Measurements from ENCODE around the gene CTNNA2. TPM values are rescaled to one million over a fixed set of nuclear protein-coding genes. Genes with fewer than 3 reads are reported as not detected.

CTNNA2 gene
- total and polyA plus RNA-seq, 7 experiments from 2014 or later, result not detected

- Histone ChIP-seq H3K27me3 (ENCODE audit: control insufficient read depth in 2 of 2, insufficient read depth in 2 of 2, low read length in 2 of 2) (no peaks in the 10 kb centered on the region), H3K27ac (ENCODE audit: low read depth, low read length) (no peak overlapping the region), H3K9me3 (ENCODE audit: control insufficient read depth in 2 of 3, low read length in 3 of 3) (no peaks in the 10 kb centered on the region), H3K4me1 (ENCODE audit: control insufficient read depth in 2 of 2, insufficient read depth in 2 of 2, low read length in 2 of 2) (no peaks in the 10 kb centered on the region), H3K36me3 (ENCODE audit: control insufficient read depth in 2 of 3, insufficient read depth in 3 of 3, low read length in 3 of 3) (no peaks in the 10 kb centered on the region), H3K4me3 (ENCODE audit: low read length) (no peak overlapping the region)
- no peak overlapping the region for H3K4me3 Mint-ChIP-seq
- H3K27me3 Mint-ChIP-seq, result no peaks in the 10 kb centered on the region
- CTCF ChIA-PET, result no interaction called here
- POLR2A ChIA-PET, result no interaction called here
- intact Hi-C loops (cut with micrococcal nuclease), result no loop called here
- no peaks in the 10 kb centered on the region for H3K4me1 Mint-ChIP-seq
- DNase-seq (no peak), ATAC-seq (no peak)
- H3K27ac Mint-ChIP-seq, result no peak overlapping the region
- peaks cover 0 to 13% (median 2%) of the 10 kb centered on the region in 11 donors for H3K9me3 Mint-ChIP-seq
- no peaks in the 10 kb centered on the region for H3K36me3 Mint-ChIP-seq
These were observed 319.8 kb downstream of the CTNNA2 start for GRCh38 chr2:79832511-79833234.

DNA sequence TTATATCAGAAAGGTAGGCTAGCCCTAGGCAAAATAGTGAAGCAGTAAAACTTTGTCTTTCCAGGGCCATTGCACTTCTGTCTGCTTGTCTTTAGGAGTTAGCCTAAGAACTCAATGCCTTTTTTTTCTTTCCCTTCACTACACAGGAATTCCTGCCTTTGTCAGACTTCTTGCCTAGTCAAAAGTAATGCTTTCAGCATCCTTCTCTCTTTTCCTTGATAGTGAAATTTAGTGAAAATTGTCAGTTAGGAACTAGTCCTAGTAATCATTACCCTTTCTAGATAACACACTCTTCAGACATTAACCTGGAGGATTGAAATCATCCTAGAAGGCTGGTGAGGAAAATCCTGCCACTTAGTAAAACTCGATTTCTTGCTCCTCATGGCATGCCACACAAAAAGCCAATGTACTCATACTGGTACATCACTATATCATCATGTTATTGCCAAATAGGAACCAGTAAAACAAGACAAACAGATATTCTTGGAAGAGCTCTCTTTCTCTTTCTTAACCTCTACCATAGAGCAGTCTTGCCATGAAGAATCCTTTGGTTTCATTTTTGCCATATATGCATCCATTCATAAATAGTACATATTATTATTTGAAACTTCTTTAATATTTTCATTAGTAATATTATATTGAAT lies 320.5 kb downstream of the CTNNA2 start:
- no peaks in the 10 kb centered on the region for H3K4me1 Mint-ChIP-seq
- ATAC-seq (no peak), DNase-seq (no peak)
- POLR2A ChIA-PET, result no interaction called here
- H3K27ac Mint-ChIP-seq, result no peak overlapping the region
- H3K4me1 ChIP-seq (ENCODE audit: control insufficient read depth in 2 of 2, insufficient read depth in 2 of 2, low read length in 2 of 2), result no peaks in the 10 kb centered on the region
- intact Hi-C loops (cut with micrococcal nuclease), result no loop called here
- no peak overlapping the region for H3K27ac ChIP-seq (ENCODE audit: low read depth, low read length)
- peaks cover 0 to 17% (median 2%) of the 10 kb centered on the region in 11 donors for H3K9me3 Mint-ChIP-seq
- H3K4me3 Mint-ChIP-seq, result no peak overlapping the region
- no peaks in the 10 kb centered on the region for H3K9me3 ChIP-seq (ENCODE audit: control insufficient read depth in 2 of 3, low read length in 3 of 3)
- H3K27me3 Mint-ChIP-seq, result no peaks in the 10 kb centered on the region
- H3K4me3 ChIP-seq (ENCODE audit: low read length), result no peak overlapping the region
- CTCF ChIA-PET, result no interaction called here
- no peaks in the 10 kb centered on the region for H3K36me3 Mint-ChIP-seq
- no peaks in the 10 kb centered on the region for H3K36me3 ChIP-seq (ENCODE audit: control insufficient read depth in 2 of 3, insufficient read depth in 3 of 3, low read length in 3 of 3)
- no peaks in the 10 kb centered on the region for H3K27me3 ChIP-seq (ENCODE audit: control insufficient read depth in 2 of 2, insufficient read depth in 2 of 2, low read length in 2 of 2)

GRCh38 chr2:79835911-79836310 lies 323.1 kb downstream of the CTNNA2 start:
- Mint-ChIP-seq H3K27me3 (no peaks in the 10 kb centered on the region), H3K27ac (no peak overlapping the region), H3K36me3 (no peaks in the 10 kb centered on the region), H3K4me3 (no peak overlapping the region), H3K9me3 (peaks cover 0 to 22% (median 1%) of the 10 kb centered on the region in 11 donors), H3K4me1 (no peaks in the 10 kb centered on the region)
- Histone ChIP-seq H3K27me3 (ENCODE audit: control insufficient read depth in 2 of 2, insufficient read depth in 2 of 2, low read length in 2 of 2) (no peaks in the 10 kb centered on the region), H3K4me3 (ENCODE audit: low read length) (no peak overlapping the region), H3K4me1 (ENCODE audit: control insufficient read depth in 2 of 2, insufficient read depth in 2 of 2, low read length in 2 of 2) (no peaks in the 10 kb centered on the region), H3K36me3 (ENCODE audit: control insufficient read depth in 2 of 3, insufficient read depth in 3 of 3, low read length in 3 of 3) (no peaks in the 10 kb centered on the region), H3K27ac (ENCODE audit: low read depth, low read length) (no peak overlapping the region), H3K9me3 (ENCODE audit: control insufficient read depth in 2 of 3, low read length in 3 of 3) (no peaks in the 10 kb centered on the region)
- intact Hi-C loops (cut with micrococcal nuclease), result no loop called here
- ChIA-PET POLR2A (no interaction called here), CTCF (no interaction called here)
- no peak for ATAC-seq
- DNase-seq, result no peak

DNA sequence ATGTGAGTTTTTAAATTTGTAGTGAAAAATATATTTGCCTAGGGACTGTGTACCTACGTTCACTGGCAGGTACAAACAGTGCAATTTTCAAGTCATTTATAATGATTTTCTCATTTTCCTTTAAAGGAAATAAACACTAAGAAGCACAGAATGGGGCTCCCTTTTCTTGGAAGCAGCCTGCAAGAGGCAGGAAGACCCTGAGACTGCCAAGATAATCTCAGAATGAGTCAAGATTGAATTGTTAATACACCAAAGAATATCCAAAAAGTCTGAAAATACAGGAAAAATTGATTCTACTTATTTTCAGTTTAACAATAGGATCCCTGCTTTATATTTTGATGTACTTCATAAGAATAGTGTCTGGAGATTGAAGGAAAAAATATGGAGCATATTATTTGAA lies 331.2 kb downstream of the CTNNA2 start:
- CTCF ChIA-PET, result no interaction called here
- no peak overlapping the region for H3K27ac Mint-ChIP-seq
- H3K4me3 Mint-ChIP-seq, result no peak overlapping the region
- no peaks in the 10 kb centered on the region for H3K4me1 ChIP-seq (ENCODE audit: control insufficient read depth in 2 of 2, insufficient read depth in 2 of 2, low read length in 2 of 2)
- H3K9me3 ChIP-seq (ENCODE audit: control insufficient read depth in 2 of 3, low read length in 3 of 3), result no peaks in the 10 kb centered on the region
- H3K4me3 ChIP-seq (ENCODE audit: low read length), result no peak overlapping the region
- no peaks in the 10 kb centered on the region for H3K27me3 Mint-ChIP-seq
- no peaks in the 10 kb centered on the region for H3K4me1 Mint-ChIP-seq
- POLR2A ChIA-PET, result no interaction called here
- peaks cover 0 to 5% (median 2%) of the 10 kb centered on the region in 11 donors for H3K9me3 Mint-ChIP-seq
- no peak overlapping the region for H3K27ac ChIP-seq (ENCODE audit: low read depth, low read length)
- no peak for DNase-seq
- intact Hi-C loops (cut with micrococcal nuclease), result no loop called here
- no peaks in the 10 kb centered on the region for H3K27me3 ChIP-seq (ENCODE audit: control insufficient read depth in 2 of 2, insufficient read depth in 2 of 2, low read length in 2 of 2)
- no peaks in the 10 kb centered on the region for H3K36me3 ChIP-seq (ENCODE audit: control insufficient read depth in 2 of 3, insufficient read depth in 3 of 3, low read length in 3 of 3)
- ATAC-seq, result no peak
- H3K36me3 Mint-ChIP-seq, result no peaks in the 10 kb centered on the region

DNA sequence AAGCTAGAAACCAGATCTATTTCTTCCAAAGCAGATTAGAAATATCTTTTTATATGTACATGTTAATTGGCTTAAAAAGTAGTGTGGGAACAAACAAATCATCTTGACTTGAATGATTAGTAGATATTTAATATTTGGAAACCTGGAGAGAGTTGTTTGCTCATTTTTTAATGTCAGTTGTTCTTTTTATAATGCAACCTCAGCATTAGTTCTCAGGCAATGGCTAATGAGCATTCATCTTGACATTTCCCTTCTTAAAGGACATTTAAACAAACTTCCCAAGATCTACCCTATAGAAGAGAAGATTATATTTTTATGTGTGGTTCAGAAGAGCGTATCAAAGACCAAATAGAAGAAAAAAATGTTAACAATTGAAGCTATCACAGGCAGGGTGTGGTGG lies 334.0 kb downstream of the CTNNA2 start:
- Histone ChIP-seq H3K27ac (ENCODE audit: low read depth, low read length) (no peak overlapping the region), H3K36me3 (ENCODE audit: control insufficient read depth in 2 of 3, insufficient read depth in 3 of 3, low read length in 3 of 3) (no peaks in the 10 kb centered on the region), H3K27me3 (ENCODE audit: control insufficient read depth in 2 of 2, insufficient read depth in 2 of 2, low read length in 2 of 2) (no peaks in the 10 kb centered on the region), H3K4me1 (ENCODE audit: control insufficient read depth in 2 of 2, insufficient read depth in 2 of 2, low read length in 2 of 2) (no peaks in the 10 kb centered on the region), H3K9me3 (ENCODE audit: control insufficient read depth in 2 of 3, low read length in 3 of 3) (no peaks in the 10 kb centered on the region), H3K4me3 (ENCODE audit: low read length) (no peak overlapping the region)
- ATAC-seq (no peak), DNase-seq (no peak)
- H3K4me3 Mint-ChIP-seq, result no peak overlapping the region
- H3K27me3 Mint-ChIP-seq, result no peaks in the 10 kb centered on the region
- peaks cover 0 to 5% (median 0%) of the 10 kb centered on the region in 11 donors for H3K9me3 Mint-ChIP-seq
- POLR2A ChIA-PET, result no interaction called here
- no peak overlapping the region for H3K27ac Mint-ChIP-seq
- no peaks in the 10 kb centered on the region for H3K36me3 Mint-ChIP-seq
- CTCF ChIA-PET, result no interaction called here
- no peaks in the 10 kb centered on the region for H3K4me1 Mint-ChIP-seq
- intact Hi-C loops (cut with micrococcal nuclease), result no loop called here

GRCh38 chr2:79849241-79849640 lies 336.4 kb downstream of the CTNNA2 start:
- no peak overlapping the region for H3K4me3 Mint-ChIP-seq
- Histone ChIP-seq H3K9me3 (ENCODE audit: control insufficient read depth in 2 of 3, low read length in 3 of 3) (no peaks in the 10 kb centered on the region), H3K4me1 (ENCODE audit: control insufficient read depth in 2 of 2, insufficient read depth in 2 of 2, low read length in 2 of 2) (no peaks in the 10 kb centered on the region), H3K27me3 (ENCODE audit: control insufficient read depth in 2 of 2, insufficient read depth in 2 of 2, low read length in 2 of 2) (no peaks in the 10 kb centered on the region), H3K4me3 (ENCODE audit: low read length) (no peak overlapping the region), H3K27ac (ENCODE audit: low read depth, low read length) (no peak overlapping the region), H3K36me3 (ENCODE audit: control insufficient read depth in 2 of 3, insufficient read depth in 3 of 3, low read length in 3 of 3) (no peaks in the 10 kb centered on the region)
- CTCF ChIA-PET, result no interaction called here
- POLR2A ChIA-PET, result no interaction called here
- no peak overlapping the region for H3K27ac Mint-ChIP-seq
- peaks cover 0 to 5% (median 0%) of the 10 kb centered on the region in 11 donors for H3K9me3 Mint-ChIP-seq
- no peaks in the 10 kb centered on the region for H3K27me3 Mint-ChIP-seq
- intact Hi-C loops (cut with micrococcal nuclease), result no loop called here
- H3K4me1 Mint-ChIP-seq, result no peaks in the 10 kb centered on the region
- no peak for ATAC-seq
- H3K36me3 Mint-ChIP-seq, result no peaks in the 10 kb centered on the region
- DNase-seq, result no peak

- no peaks in the 10 kb centered on the region for H3K36me3 Mint-ChIP-seq
- DNase-seq (no peak), ATAC-seq (no peak)
- Histone ChIP-seq H3K27ac (ENCODE audit: low read depth, low read length) (no peak overlapping the region), H3K4me1 (ENCODE audit: control insufficient read depth in 2 of 2, insufficient read depth in 2 of 2, low read length in 2 of 2) (no peaks in the 10 kb centered on the region), H3K36me3 (ENCODE audit: control insufficient read depth in 2 of 3, insufficient read depth in 3 of 3, low read length in 3 of 3) (no peaks in the 10 kb centered on the region), H3K9me3 (ENCODE audit: control insufficient read depth in 2 of 3, low read length in 3 of 3) (no peaks in the 10 kb centered on the region), H3K4me3 (ENCODE audit: low read length) (no peak overlapping the region), H3K27me3 (ENCODE audit: control insufficient read depth in 2 of 2, insufficient read depth in 2 of 2, low read length in 2 of 2) (no peaks in the 10 kb centered on the region)
- no peaks in the 10 kb centered on the region for H3K4me1 Mint-ChIP-seq
- CTCF ChIA-PET, result no interaction called here
- no peaks in the 10 kb centered on the region for H3K27me3 Mint-ChIP-seq
- H3K27ac Mint-ChIP-seq, result no peak overlapping the region
- intact Hi-C loops (cut with micrococcal nuclease), result no loop called here
- H3K9me3 Mint-ChIP-seq, result peaks cover 0 to 6% (median 0%) of the 10 kb centered on the region in 11 donors
- POLR2A ChIA-PET, result no interaction called here
- H3K4me3 Mint-ChIP-seq, result no peak overlapping the region
These were observed 337.1 kb downstream of the CTNNA2 start for GRCh38 chr2:79849949-79850348.
